Calu3 (cell line): ENCODE results near the gene SETD2. TPM values are rescaled to one million over a fixed set of nuclear protein-coding genes. Genes with fewer than 3 reads are reported as not detected.
A peak's percentile ranks its signal among the peaks of the same experiment; 100 is the strongest.

Experiments
- BruUV-seq: library from RNA; stranded (reverse); fragments of 400-500 nt; replicated peaks from 2 replicates; lab custom pipeline; 2021; lab: Mats Ljungman, UMichigan
- CTCF ChIA-PET: fragments of 300-600 bp; sonication (Branson Sonifier 250); formaldehyde crosslinking; loops from one replicate; lab custom pipeline; 2022; ENCODE audit warnings: antibody characterized with exemption; lab: Charles Lee
- DNase-seq: peaks from one replicate; pipeline ENCODE4 v3.0.0; 2022
- H3K27ac Mint-ChIP-seq: one replicate; pipeline ENCODE4 v1.8.0; 2022; ENCODE audit warnings: mixed read lengths; ENCODE audit not compliant: unreplicated experiment
- H3K27me3 Mint-ChIP-seq: one replicate; pipeline ENCODE4 v1.8.0; 2022; ENCODE audit warnings: mixed read lengths; ENCODE audit not compliant: unreplicated experiment
- H3K36me3 Mint-ChIP-seq: one replicate; pipeline ENCODE4 v1.8.0; 2022; ENCODE audit warnings: mild to moderate bottlenecking, moderate library complexity, mixed read lengths; ENCODE audit not compliant: insufficient read depth, unreplicated experiment
- H3K4me1 Mint-ChIP-seq: one replicate; pipeline ENCODE4 v1.8.0; 2022; ENCODE audit warnings: mild to moderate bottlenecking, low read depth, mixed read lengths; ENCODE audit not compliant: unreplicated experiment
- H3K4me3 Mint-ChIP-seq: one replicate; pipeline ENCODE4 v1.8.0; 2022; ENCODE audit warnings: mild to moderate bottlenecking, low read depth, moderate library complexity, mixed read lengths; ENCODE audit not compliant: unreplicated experiment
- H3K9me3 Mint-ChIP-seq: one replicate; pipeline ENCODE4 v1.8.0; 2022; ENCODE audit warnings: low read depth, mixed read lengths; ENCODE audit not compliant: unreplicated experiment
- CTCF ChIP-seq: fragments of 200-600 bp; IDR thresholded peaks from one replicate; pipeline ENCODE4 v1.8.0; 2022; ENCODE audit warnings: antibody characterized with exemption; ENCODE audit not compliant: unreplicated experiment
- intact Hi-C: fragments of 100-400 bp; cut with micrococcal nuclease; formaldehyde crosslinking; loops from one replicate; pipeline ENCODE4 v1.10.0; 2022; ENCODE audit not compliant: unreplicated experiment
- total RNA-seq: library from RNA; stranded (reverse); gene quantifications from 2 replicates; pipeline ENCODE4 v1.2.3, GENCODE V29; 2022

Gene SETD2
- total RNA-seq, 1 experiment from 2014 or later, result 39.2 TPM

GRCh38 chr3:46998121-46998851 is 165.6 kb downstream of the SETD2 start:
- H3K27me3 Mint-ChIP-seq, result no peaks in the 10 kb centered on the region
- no peak overlapping the region for H3K4me3 Mint-ChIP-seq
- intact Hi-C loops, result loop anchor here (5.0 kb wide), 1 partner anchor 76 kb away; no protein-coding TSS in a partner anchor
- H3K9me3 Mint-ChIP-seq, result no peaks in the 10 kb centered on the region
- no TSS peak for BruUV-seq
- no peak overlapping the region for H3K27ac Mint-ChIP-seq
- H3K4me1 Mint-ChIP-seq, result no peaks in the 10 kb centered on the region
- TF ChIP-seq CTCF, result peak; percentile 69
- H3K36me3 Mint-ChIP-seq, result peaks cover 41% of the 10 kb centered on the region
- peak; percentile 84 for DNase-seq
- CTCF ChIA-PET, result interaction anchor here (1.3 kb wide), 1 partner anchor 16 kb away, joined by 4 read pairs; no protein-coding TSS in a partner anchor

GRCh38 chr3:46997453-46998091 is 166.3 kb downstream of the SETD2 start:
- no TSS peak for BruUV-seq
- CTCF ChIA-PET, result interaction anchor here (1.3 kb wide), 1 partner anchor 16 kb away, joined by 4 read pairs; no protein-coding TSS in a partner anchor
- H3K4me3 Mint-ChIP-seq, result no peak overlapping the region
- no peak for TF ChIP-seq CTCF
- intact Hi-C loops, result loop anchor here (5.0 kb wide), 1 partner anchor 75 kb away; no protein-coding TSS in a partner anchor
- no peak for DNase-seq
- peaks cover 39% of the 10 kb centered on the region for H3K36me3 Mint-ChIP-seq
- no peaks in the 10 kb centered on the region for H3K27me3 Mint-ChIP-seq
- H3K4me1 Mint-ChIP-seq, result no peaks in the 10 kb centered on the region
- no peaks in the 10 kb centered on the region for H3K9me3 Mint-ChIP-seq
- H3K27ac Mint-ChIP-seq, result no peak overlapping the region

DNA sequence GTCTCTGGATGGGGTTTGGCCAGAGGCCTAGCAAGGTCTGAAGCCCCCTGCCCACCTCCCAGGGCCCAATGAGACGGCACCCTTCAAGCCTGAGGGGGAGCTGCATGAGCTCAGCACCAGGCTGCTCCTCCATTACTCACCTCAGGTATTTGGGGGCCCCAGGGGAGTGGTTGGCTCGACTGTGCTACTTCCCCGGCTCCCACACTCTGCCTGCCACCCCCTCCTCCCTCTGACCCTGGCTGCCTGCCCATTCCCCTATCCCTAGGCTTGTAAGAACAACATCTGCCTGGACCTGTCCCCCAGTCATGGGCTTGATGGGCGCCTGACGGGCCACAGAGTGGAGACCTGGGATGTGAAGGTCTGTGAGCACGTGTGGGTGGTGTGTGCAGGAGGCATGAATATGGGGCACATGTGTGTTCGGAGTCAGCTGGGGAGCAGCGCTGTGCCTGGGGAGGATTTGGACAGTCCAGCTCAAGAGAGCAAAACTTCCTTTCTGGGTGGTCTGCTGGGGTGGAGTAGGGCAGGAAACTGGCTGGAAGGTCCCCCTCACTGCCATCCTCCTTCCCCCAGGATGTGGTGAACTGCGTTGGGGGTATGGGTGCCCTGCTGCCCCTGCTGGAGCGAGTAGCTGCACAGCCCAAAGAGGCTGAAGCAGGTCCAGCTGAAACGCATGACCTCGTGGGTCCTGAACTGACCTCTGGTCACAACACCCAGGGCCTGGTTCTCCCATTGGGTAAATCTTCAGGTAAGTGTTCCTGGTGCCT is 167.0 kb downstream of the SETD2 start:
- H3K4me3 Mint-ChIP-seq, result no peak overlapping the region
- H3K27ac Mint-ChIP-seq, result no peak overlapping the region
- CTCF ChIA-PET, result no interaction called here
- H3K36me3 Mint-ChIP-seq, result peaks cover 46% of the 10 kb centered on the region
- BruUV-seq, result no TSS peak
- no peak for DNase-seq
- H3K4me1 Mint-ChIP-seq, result no peaks in the 10 kb centered on the region
- H3K27me3 Mint-ChIP-seq, result no peaks in the 10 kb centered on the region
- no peak for TF ChIP-seq CTCF
- intact Hi-C loops, result loop anchor here (5.0 kb wide), 1 partner anchor 75 kb away; no protein-coding TSS in a partner anchor
- no peaks in the 10 kb centered on the region for H3K9me3 Mint-ChIP-seq

GRCh38 chr3:46995901-46996562 is 167.9 kb downstream of the SETD2 start:
- no peak for DNase-seq
- H3K4me3 Mint-ChIP-seq, result no peak overlapping the region
- CTCF ChIA-PET, result no interaction called here
- intact Hi-C loops, result loop anchor here (5.0 kb wide), 1 partner anchor 74 kb away; no protein-coding TSS in a partner anchor
- H3K27me3 Mint-ChIP-seq, result no peaks in the 10 kb centered on the region
- peaks cover 49% of the 10 kb centered on the region for H3K36me3 Mint-ChIP-seq
- H3K9me3 Mint-ChIP-seq, result no peaks in the 10 kb centered on the region
- no peaks in the 10 kb centered on the region for H3K4me1 Mint-ChIP-seq
- no peak overlapping the region for H3K27ac Mint-ChIP-seq
- TF ChIP-seq CTCF, result no peak
- BruUV-seq, result no TSS peak
